ENCODE measurements around the gene MPRIP. TPM values are rescaled to one million over a fixed set of nuclear protein-coding genes. Genes with fewer than 3 reads are reported as not detected.
"Not testable (repeated sequence)": the region's sequence is repeated elsewhere in the genome, so short reads cannot be mapped to it uniquely, and the experiment has no call there.

Gene MPRIP
- total RNA-seq, 1 donor, result 86.5 TPM

DNA sequence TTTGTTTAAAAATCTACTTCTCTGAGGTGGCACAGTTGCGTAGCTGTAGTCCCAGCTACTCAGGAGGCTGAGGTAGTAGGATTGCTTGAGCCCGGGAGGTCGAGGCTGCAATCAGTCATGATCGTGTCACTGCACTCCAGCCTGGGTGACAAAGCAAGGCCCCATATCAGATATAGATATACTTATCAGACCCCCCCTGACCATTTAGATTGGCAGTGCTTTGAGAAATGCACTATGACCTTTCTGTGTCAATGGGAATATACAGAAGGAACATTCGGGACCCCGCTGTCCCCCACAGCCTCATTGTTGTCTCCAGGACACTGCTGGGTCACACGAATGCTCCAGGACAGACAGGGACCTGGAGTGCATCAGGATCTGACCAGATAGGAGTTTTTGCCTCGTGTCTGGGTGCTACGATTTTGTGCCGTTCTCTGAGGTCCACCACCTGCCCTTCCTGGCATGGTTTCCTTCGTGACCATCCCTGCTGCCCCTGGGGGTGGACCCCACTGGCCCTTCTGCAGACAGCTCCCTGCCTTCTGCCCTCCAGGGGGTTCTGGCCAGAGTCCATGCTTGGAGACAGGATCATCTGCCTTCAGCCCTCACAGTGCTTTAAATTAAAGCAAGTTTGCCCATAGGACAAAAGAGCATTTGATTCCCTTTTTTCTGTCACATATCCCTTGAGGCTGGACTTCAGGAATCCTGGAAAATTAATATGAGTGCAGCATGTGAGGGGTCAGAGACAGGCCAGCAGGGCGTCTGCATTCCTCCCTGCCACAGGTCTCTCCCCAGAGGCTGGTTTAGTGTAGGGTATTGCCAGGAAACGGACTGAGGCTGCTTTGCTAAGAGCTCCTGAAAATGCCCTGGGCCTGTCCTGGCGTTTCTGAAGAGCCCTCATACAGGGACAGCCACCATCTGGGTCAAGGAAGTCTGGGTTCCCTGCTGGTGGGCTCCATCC, 144.6 kb downstream of the MPRIP start:
- no peak overlapping the region for H3K4me3 ChIP-seq (ENCODE audit: low read depth, low read length)
- peak; percentile 27 for DNase-seq (ENCODE audit: low read depth)
- no peak for TF ChIP-seq CTCF (IDR thresholded peaks at IDR 0.05; ENCODE audit: insufficient read depth, low read length)

- no peak for DNase-seq (ENCODE audit: low read depth)
- no peak overlapping the region for H3K4me3 ChIP-seq (ENCODE audit: low read depth, low read length)
- no peak for TF ChIP-seq CTCF (IDR thresholded peaks at IDR 0.05; ENCODE audit: insufficient read depth, low read length)
Measured at GRCh38 chr17:17188586-17188985, 146.3 kb downstream of the MPRIP start.

GRCh38 chr17:17189559-17189958, 147.3 kb downstream of the MPRIP start:
- TF ChIP-seq CTCF (IDR thresholded peaks at IDR 0.05; ENCODE audit: insufficient read depth, low read length), result no peak
- DNase-seq (ENCODE audit: low read depth), result no peak
- H3K4me3 ChIP-seq (ENCODE audit: low read depth, low read length), result no peak overlapping the region

- no peak for TF ChIP-seq CTCF (IDR thresholded peaks at IDR 0.05; ENCODE audit: insufficient read depth, low read length)
- no peak for DNase-seq (ENCODE audit: low read depth)
- H3K4me3 ChIP-seq (ENCODE audit: low read depth, low read length), result no peak overlapping the region
Measured at GRCh38 chr17:17190188-17190587, 147.9 kb downstream of the MPRIP start.

DNA sequence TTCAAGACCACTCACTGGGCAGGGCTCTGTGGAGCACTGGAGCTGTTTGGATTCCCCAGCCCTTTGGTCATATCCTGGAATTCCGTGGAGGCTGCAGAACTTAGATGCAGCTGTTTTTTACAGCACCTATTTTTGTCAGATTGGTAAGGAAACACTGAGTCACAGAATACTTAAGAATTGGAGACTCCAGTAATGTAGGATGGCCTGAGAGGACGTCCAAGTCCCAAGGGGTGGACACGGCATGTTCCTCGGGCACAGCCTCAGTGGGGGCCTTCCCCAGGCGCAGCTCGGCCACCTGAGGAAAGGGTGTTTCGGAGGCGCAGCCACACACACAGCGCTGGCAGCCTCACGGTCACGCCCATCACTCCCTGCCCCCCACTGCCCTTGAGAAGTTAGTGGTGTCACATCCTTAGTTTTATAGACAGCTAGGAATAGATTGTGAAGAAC, 149.1 kb downstream of the MPRIP start:
- H3K4me3 ChIP-seq (ENCODE audit: low read depth, low read length), result no peak overlapping the region
- DNase-seq (ENCODE audit: low read depth), result peak; percentile 77
- no peak for TF ChIP-seq CTCF (IDR thresholded peaks at IDR 0.05; ENCODE audit: insufficient read depth, low read length)

DNA sequence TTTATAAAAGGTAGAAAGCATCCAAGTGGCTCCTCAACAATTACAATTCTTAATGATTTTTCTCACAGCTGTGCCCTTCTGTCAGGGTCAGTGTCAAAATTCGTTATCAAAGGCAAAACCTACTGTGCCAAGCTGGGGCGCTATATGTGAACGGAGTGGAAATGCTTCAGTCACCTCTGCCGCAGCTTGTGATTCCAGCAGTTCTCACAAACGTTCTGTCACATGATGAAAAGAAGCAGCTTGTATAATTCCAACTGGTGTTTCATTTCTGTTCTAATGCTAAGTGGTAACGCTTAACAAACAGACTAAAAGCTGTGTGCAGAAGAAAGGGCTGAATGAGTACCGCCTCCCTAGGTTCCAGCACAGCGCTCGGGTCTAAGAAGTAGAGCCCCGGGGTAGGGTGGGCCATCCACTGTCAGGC, 149.7 kb downstream of the MPRIP start:
- DNase-seq (ENCODE audit: low read depth), result no peak
- no peak for TF ChIP-seq CTCF (IDR thresholded peaks at IDR 0.05; ENCODE audit: insufficient read depth, low read length)

DNA sequence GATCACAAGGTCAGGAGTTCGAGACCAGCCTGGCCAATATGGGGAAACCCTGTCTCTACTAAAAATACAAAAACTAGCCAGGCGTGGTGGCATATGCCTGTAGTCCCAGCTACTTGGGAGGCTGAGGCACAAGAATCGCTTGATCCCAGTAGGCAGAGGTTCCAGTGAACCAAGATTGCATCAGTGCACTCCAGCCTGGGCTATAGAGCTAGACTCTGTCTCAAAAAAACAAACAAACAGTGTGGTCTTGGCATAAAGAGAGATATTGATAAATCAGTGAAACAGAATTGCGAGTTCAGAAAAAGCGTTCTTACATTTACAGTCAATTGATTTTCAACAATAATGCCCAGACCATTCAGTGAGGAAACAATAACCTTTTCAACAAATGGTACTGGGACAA, 153.2 kb downstream of the MPRIP start:
- not testable (repeated sequence) for DNase-seq (ENCODE audit: low read depth)

More for the DNA sequence above, 149.7 kb downstream of the MPRIP start:
- no peak overlapping the region for H3K4me3 ChIP-seq (ENCODE audit: low read depth, low read length)

More for the DNA sequence above, 153.2 kb downstream of the MPRIP start:
- not testable (repeated sequence) for H3K4me3 ChIP-seq (ENCODE audit: low read depth, low read length)
